GM19023 (cell line): ENCODE results near the gene MINAR2.

Experiments
- ATAC-seq: cut with Tn5 transposase; IDR thresholded peaks from one replicate; pipeline ENCODE4 v1.9.1; 2021; ENCODE audit warnings: mild to moderate bottlenecking, moderate library complexity; ENCODE audit not compliant: unreplicated experiment

MINAR2 gene

GRCh38 chr5:129771058-129771838 lies 23.4 kb downstream of the MINAR2 start:
- peak; percentile 59 for ATAC-seq

DNA sequence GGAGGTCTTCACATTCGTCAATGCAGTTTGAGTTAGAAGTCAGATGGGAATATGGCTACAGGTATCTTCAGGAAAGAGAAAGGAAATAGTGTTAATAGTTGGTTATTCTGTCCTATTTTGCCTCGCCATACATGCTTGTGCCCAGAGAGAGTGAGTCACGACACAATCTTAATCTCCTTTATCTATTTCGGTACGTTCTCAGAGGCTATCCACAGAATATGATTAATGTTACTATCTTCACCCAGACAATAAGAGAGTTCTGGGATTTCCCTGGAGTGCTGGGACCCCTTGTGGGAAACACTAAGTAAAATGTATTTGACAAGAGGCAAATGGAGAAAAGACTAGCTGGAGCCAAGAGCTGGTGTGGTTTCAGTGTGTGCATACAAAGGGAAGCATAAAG lies 25.5 kb downstream of the MINAR2 start:
- ATAC-seq = no peak

GRCh38 chr5:129781594-129781993 lies 33.7 kb downstream of the MINAR2 start:
- ATAC-seq = no peak

GRCh38 chr5:129803403-129803802 lies 55.5 kb downstream of the MINAR2 start:
- no peak for ATAC-seq

DNA sequence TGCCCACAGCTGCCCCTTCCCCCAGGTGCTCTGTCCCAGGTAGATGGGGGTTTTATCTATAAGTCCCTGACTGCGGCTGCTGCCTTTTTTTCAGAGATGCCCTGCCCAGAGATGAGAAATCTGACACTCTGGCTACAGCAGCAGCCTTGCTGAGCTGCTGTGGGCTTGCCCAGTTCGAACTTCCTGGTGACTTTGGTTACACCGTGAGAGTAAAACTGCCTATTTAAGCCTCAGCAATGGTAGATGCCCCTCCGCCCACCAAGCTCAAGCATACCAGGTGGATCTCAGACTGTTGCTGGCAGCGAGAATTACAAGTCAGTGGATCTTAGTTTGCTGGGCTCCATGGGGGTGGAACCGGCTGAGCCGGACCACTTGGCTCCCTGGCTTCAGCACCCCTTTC lies 56.8 kb downstream of the MINAR2 start:
- no peak for ATAC-seq

- ATAC-seq = no peak
Observed at GRCh38 chr5:129807162-129807814, 59.4 kb downstream of the MINAR2 start.
